ENCODE measurements around the gene SGO2. TPM values are rescaled to one million over a fixed set of nuclear protein-coding genes. Genes with fewer than 3 reads are reported as not detected.

Gene SGO2
- total and polyA plus RNA-seq, 9 of the 15 experiments (the other 6 are each of a cell fraction or from before 2014, with no cell fraction given), result 14.5 to 25.9 (median 16.6) TPM

GRCh38 chr2:200515155-200515554 is 10.9 kb upstream of the SGO2 start:
- Histone ChIP-seq H3K27me3 (ENCODE audit: control insufficient read depth in 2 of 2, insufficient read depth in 2 of 2, low read length in 2 of 2) (no peaks in the 10 kb centered on the region), H3K9me1 (ENCODE audit: control insufficient read depth, insufficient read depth, low read length) (no peaks in the 10 kb centered on the region), H3K4me2 (ENCODE audit: insufficient read depth, low read length) (no peak overlapping the region), H3K9ac (ENCODE audit: insufficient read depth in 1 of 2, low read depth in 2 of 2, low read length in 2 of 2) (no peak overlapping the region), H3K27ac (ENCODE audit: extremely low read depth, low read depth, low read length) (no peak overlapping the region), H3K79me2 (ENCODE audit: control insufficient read depth, insufficient read depth, low read length) (no peaks in the 10 kb centered on the region), H3K36me3 (ENCODE audit: control insufficient read depth, insufficient read depth, low read length) (no peaks in the 10 kb centered on the region), H4K20me1 (replicated peaks; ENCODE audit: control insufficient read depth, insufficient read depth, low read length) (no peaks in the 10 kb centered on the region), H3K4me1 (replicated peaks in 1 of 2; ENCODE audit: control insufficient read depth in 2 of 2, insufficient read depth in 2 of 2, low read length in 2 of 2) (peaks cover 0 to 4% of the 10 kb centered on the region in 2 experiments; a peak in 1 of 5 replicates), H3K9me3 (replicated peaks; ENCODE audit: control insufficient read depth, insufficient read depth, low read depth, low read length) (no peaks in the 10 kb centered on the region), H3K4me3 (no peak overlapping the region), H2AFZ (ENCODE audit: low read depth, low read length) (no peak overlapping the region)
- POLR2A ChIA-PET, result interaction anchor here (1.6 kb wide), 1 partner anchor 9 kb away, joined by 4 read pairs; no protein-coding TSS in a partner anchor
- 0% methylated on average over 1 of the region's 1 CpG for WGBS (ENCODE audit: insufficient coverage, low coverage, missing lambda C conversion rate)
- no TSS peak for BruUV-seq (replicated peaks)
- CTCF ChIA-PET (ENCODE audit: low intra/inter-chr PET ratio), result no interaction called here
- no peak for FAIRE-seq
- in situ Hi-C loops (cut with MboI) (no loop called here), intact Hi-C loops (cut with micrococcal nuclease) (no loop called here)
- ATAC-seq, result no peak
- no peak for DNase-seq (ENCODE audit: extremely low read depth in 1 of 4, low spot score in 3 of 4)
- no peak for TF ChIP-seq MAFF (IDR thresholded peaks at IDR 0.05; ENCODE audit: low read length)
- TF ChIP-seq NCOA2 (IDR thresholded peaks at IDR 0.05; ENCODE audit: partially characterized antibody in 2 of 2), result no peak
- TF ChIP-seq RBM15 (IDR thresholded peaks at IDR 0.05; ENCODE audit: insufficient read depth, low read length), result no peak
- TF ChIP-seq, protein P1, sequence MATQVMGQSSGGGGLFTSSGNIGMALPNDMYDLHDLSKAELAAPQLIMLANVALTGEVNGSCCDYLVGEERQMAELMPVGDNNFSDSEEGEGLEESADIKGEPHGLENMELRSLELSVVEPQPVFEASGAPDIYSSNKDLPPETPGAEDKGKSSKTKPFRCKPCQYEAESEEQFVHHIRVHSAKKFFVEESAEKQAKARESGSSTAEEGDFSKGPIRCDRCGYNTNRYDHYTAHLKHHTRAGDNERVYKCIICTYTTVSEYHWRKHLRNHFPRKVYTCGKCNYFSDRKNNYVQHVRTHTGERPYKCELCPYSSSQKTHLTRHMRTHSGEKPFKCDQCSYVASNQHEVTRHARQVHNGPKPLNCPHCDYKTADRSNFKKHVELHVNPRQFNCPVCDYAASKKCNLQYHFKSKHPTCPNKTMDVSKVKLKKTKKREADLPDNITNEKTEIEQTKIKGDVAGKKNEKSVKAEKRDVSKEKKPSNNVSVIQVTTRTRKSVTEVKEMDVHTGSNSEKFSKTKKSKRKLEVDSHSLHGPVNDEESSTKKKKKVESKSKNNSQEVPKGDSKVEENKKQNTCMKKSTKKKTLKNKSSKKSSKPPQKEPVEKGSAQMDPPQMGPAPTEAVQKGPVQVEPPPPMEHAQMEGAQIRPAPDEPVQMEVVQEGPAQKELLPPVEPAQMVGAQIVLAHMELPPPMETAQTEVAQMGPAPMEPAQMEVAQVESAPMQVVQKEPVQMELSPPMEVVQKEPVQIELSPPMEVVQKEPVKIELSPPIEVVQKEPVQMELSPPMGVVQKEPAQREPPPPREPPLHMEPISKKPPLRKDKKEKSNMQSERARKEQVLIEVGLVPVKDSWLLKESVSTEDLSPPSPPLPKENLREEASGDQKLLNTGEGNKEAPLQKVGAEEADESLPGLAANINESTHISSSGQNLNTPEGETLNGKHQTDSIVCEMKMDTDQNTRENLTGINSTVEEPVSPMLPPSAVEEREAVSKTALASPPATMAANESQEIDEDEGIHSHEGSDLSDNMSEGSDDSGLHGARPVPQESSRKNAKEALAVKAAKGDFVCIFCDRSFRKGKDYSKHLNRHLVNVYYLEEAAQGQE (IDR thresholded peaks at IDR 0.05; ENCODE audit: borderline replicate concordance), result no peak
- TF ChIP-seq, protein P1 (CRISPR knock-in tag; IDR thresholded peaks at IDR 0.05; ENCODE audit: low read depth), result no peak
- TF ChIP-seq ZBTB11 (CRISPR knock-in tag; IDR thresholded peaks at IDR 0.05), result no peak
- TF ChIP-seq JUND (IDR thresholded peaks at IDR 0.05; ENCODE audit: borderline replicate concordance, low read depth, low read length), result no peak
- TF ChIP-seq JUND (tag; IDR thresholded peaks at IDR 0.05; ENCODE audit: borderline replicate concordance, low read depth, low read length), result no peak
- TF ChIP-seq SIX5 (IDR thresholded peaks at IDR 0.05; ENCODE audit: borderline replicate concordance in 1 of 2, insufficient read depth in 1 of 2, low read depth in 1 of 2, low read length in 2 of 2), result no peak
- TF ChIP-seq SIRT6 (IDR thresholded peaks at IDR 0.05; ENCODE audit: low read depth, low read length), result no peak
- TF ChIP-seq ZNF507 (tag; conservative IDR thresholded peaks at IDR 0.05), result no peak

Measured in K562 (cell line).